OCI-LY1 (cell line): ENCODE measurements around the gene PYGB.

Source experiments
- H2AFZ ChIP-seq: fragments of 200-600 bp; sonication (generic), shearing (Covaris generic); 2 replicates; pipeline ENCODE4 v1.6.0; 2014; ENCODE audit warnings: antibody characterized with exemption, mild to moderate bottlenecking, low read length
- H3F3A ChIP-seq: fragments of 200-600 bp; sonication (generic), shearing (Covaris generic); 2 replicates; pipeline ENCODE4 v1.6.0; 2014; ENCODE audit warnings: mild to moderate bottlenecking, antibody characterized with exemption, low read length, moderate library complexity; ENCODE audit not compliant: insufficient read depth
- H3K27ac ChIP-seq: fragments of 200-600 bp; sonication (generic); 2 replicates; pipeline ENCODE4 v1.5.1; 2014; ENCODE audit warnings: low read length, mixed run types, mild to moderate bottlenecking, low read depth; ENCODE audit not compliant: poor library complexity, severe bottlenecking
- H3K27me3 ChIP-seq: fragments of 200-600 bp; sonication (generic); 2 replicates; pipeline ENCODE4 v1.6.0; 2014; ENCODE audit warnings: antibody characterized with exemption, mild to moderate bottlenecking, low read length, moderate library complexity; ENCODE audit not compliant: insufficient read depth
- H3K36me3 ChIP-seq: fragments of 200-600 bp; sonication (generic); 2 replicates; pipeline ENCODE4 v1.6.1; 2014; ENCODE audit warnings: mild to moderate bottlenecking, antibody characterized with exemption, low read length, moderate library complexity, mixed read lengths; ENCODE audit not compliant: insufficient read depth
- H3K4me1 ChIP-seq: fragments of 200-600 bp; sonication (generic); 2 replicates; pipeline ENCODE4 v1.5.1; 2014; ENCODE audit warnings: mild to moderate bottlenecking, low read length, moderate library complexity; ENCODE audit not compliant: insufficient read depth, severe bottlenecking
- H3K4me2 ChIP-seq: fragments of 200-600 bp; sonication (generic), shearing (Covaris generic); 2 replicates; pipeline ENCODE4 v1.6.1; 2014; ENCODE audit warnings: low read length
- H3K4me3 ChIP-seq: fragments of 200-600 bp; sonication (generic); 2 replicates; pipeline ENCODE4 v1.5.1; 2014; ENCODE audit warnings: low read length, low read depth, mild to moderate bottlenecking, mixed read lengths; ENCODE audit not compliant: poor library complexity, severe bottlenecking
- H3K79me2 ChIP-seq: fragments of 200-600 bp; shearing (Covaris generic); 2 replicates; pipeline ENCODE4 v1.6.1; 2016; ENCODE audit warnings: mixed run types, low read length, mixed read lengths; ENCODE audit not compliant: insufficient read depth
- H3K9ac ChIP-seq: fragments of 200-600 bp; sonication (generic), shearing (Covaris generic); 2 replicates; pipeline ENCODE4 v1.6.1; 2014; ENCODE audit warnings: mild to moderate bottlenecking, low read length, mixed read lengths
- H3K9me2 ChIP-seq: fragments of 200-600 bp; sonication (generic), shearing (Covaris generic); 2 replicates; pipeline ENCODE4 v1.6.1; 2014; ENCODE audit warnings: low read depth, mild to moderate bottlenecking, low read length, mixed read lengths
- H3K9me3 ChIP-seq: fragments of 200-600 bp; shearing (Covaris generic); 2 replicates; pipeline ENCODE4 v1.6.1; 2014; ENCODE audit warnings: low read length, mixed read lengths
- H4K20me1 ChIP-seq: fragments of 200-600 bp; sonication (generic), shearing (Covaris generic); 2 replicates; pipeline ENCODE4 v1.6.0; 2016; ENCODE audit warnings: mild to moderate bottlenecking, low read length; ENCODE audit not compliant: insufficient read depth
- EZH2 ChIP-seq: fragments of 200-600 bp; sonication (generic), shearing (Covaris generic); IDR thresholded peaks from 2 replicates; pipeline ENCODE4 v1.8.0; 2017; ENCODE audit warnings: borderline replicate concordance, mixed run types, mild to moderate bottlenecking, antibody characterized with exemption, low read length, moderate library complexity, mixed read lengths
- TF ChIP-seq, protein P1 (sequence below): fragments of 200-600 bp; sonication (generic), shearing (Covaris generic); IDR thresholded peaks from 2 replicates; pipeline ENCODE4 v1.5.1; 2017; ENCODE audit warnings: mild to moderate bottlenecking, antibody characterized with exemption, low read length, moderate library complexity, mixed read lengths

PYGB gene

DNA sequence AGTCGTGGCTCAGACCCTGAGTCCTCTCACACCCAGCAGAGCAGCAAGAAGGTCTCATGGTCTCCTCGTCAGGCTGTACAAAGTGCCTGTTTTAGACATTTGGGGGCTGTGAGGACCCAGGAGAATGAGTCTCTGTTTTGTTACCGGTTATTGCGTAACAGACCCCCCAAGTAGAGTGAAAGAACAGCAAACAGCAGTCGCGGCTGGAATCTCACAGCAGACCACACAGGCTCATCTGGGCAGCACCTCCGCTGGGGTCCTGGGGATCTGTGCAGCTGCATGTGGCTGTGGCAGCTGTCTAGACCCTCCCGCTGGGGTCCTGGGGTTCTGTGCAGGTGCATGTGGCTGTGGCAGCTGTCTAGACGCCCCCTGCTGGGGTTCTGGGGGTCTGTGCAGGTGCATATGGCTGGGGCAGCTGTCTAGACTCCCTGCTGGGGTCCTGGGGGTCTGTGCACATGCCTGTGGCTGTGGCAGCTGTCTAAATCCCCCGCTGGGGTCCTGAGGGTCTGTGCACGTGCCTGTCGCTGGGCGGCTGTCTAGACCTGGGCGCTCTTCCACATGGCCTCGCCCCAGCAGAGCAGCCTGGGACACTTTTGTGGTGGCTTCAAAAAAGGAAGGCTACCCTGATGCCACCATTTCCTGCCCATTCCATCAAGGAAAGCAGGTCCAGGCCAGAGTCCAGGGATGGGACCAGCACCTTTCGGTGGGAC lies 27.7 kb upstream of the PYGB start:
- no peak overlapping the region for H3K4me2 ChIP-seq
- H3K27me3 ChIP-seq, result no peaks in the 10 kb centered on the region
- H3K9me3 ChIP-seq, result no peaks in the 10 kb centered on the region
- peaks cover 7% of the 10 kb centered on the region; the same call in 1 of the 2 replicates for H3K36me3 ChIP-seq
- no peak overlapping the region for H3K9ac ChIP-seq
- peaks cover 20% of the 10 kb centered on the region for H3K4me1 ChIP-seq
- no peak overlapping the region for H2AFZ ChIP-seq
- no peaks in the 10 kb centered on the region for H3K79me2 ChIP-seq
- no peak overlapping the region for H3K4me3 ChIP-seq
- H4K20me1 ChIP-seq, result no peaks in the 10 kb centered on the region
- no peak overlapping the region for H3K27ac ChIP-seq
- no peaks in the 10 kb centered on the region for H3K9me2 ChIP-seq
- no peaks in the 10 kb centered on the region for H3F3A ChIP-seq
- no peak for TF ChIP-seq EZH2
- TF ChIP-seq, protein P1, sequence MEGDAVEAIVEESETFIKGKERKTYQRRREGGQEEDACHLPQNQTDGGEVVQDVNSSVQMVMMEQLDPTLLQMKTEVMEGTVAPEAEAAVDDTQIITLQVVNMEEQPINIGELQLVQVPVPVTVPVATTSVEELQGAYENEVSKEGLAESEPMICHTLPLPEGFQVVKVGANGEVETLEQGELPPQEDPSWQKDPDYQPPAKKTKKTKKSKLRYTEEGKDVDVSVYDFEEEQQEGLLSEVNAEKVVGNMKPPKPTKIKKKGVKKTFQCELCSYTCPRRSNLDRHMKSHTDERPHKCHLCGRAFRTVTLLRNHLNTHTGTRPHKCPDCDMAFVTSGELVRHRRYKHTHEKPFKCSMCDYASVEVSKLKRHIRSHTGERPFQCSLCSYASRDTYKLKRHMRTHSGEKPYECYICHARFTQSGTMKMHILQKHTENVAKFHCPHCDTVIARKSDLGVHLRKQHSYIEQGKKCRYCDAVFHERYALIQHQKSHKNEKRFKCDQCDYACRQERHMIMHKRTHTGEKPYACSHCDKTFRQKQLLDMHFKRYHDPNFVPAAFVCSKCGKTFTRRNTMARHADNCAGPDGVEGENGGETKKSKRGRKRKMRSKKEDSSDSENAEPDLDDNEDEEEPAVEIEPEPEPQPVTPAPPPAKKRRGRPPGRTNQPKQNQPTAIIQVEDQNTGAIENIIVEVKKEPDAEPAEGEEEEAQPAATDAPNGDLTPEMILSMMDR, result peak; percentile 48; the same call in 1 of the 2 replicates

DNA sequence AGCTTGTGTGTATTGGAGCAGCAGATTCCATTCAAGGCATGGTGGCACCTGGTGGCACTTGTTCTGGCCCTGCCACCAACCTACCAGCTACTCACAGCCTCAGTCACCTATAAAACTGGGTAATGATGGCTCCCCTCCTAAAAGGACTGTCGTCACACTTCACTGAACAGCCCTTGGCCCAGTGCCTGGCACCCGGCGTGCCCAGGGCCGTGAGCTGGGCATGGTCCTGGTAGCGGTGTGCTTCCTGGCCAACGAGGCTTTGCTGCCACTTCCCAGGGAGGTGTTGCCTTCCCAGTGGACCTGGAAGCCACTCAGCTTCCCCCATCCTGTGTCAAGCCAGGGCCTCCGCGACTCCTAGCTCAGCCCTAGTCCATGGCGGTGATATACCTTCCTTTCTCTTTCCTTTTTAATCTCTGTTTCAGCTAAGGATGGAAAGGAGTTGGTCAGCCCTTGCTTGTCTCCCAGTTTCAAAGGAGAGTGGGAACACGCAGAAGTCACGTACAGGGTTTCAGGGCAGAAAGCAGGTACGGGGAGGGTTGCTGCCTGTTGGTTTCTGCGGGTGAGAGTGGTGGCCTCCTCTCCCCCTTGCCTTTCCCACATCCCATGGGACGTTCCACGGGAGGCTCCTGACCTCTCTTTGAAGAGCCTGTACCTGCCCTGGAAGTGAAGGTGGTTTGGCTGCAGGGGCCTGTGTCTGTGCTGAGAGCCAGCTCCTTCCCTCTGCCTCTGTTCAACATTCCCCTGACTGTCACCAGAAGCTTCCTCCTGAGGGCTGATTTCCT lies 26.9 kb upstream of the PYGB start:
- no peak overlapping the region for H3K4me3 ChIP-seq
- TF ChIP-seq, protein P1, result no peak
- no peak for TF ChIP-seq EZH2
- H2AFZ ChIP-seq, result no peak overlapping the region
- H3K4me1 ChIP-seq, result peaks cover 20% of the 10 kb centered on the region
- no peaks in the 10 kb centered on the region for H3K79me2 ChIP-seq
- H3K9me3 ChIP-seq, result no peaks in the 10 kb centered on the region
- H3K9me2 ChIP-seq, result no peaks in the 10 kb centered on the region
- no peak overlapping the region for H3K27ac ChIP-seq
- H3K4me2 ChIP-seq, result no peak overlapping the region
- no peak overlapping the region for H3K9ac ChIP-seq
- H4K20me1 ChIP-seq, result no peaks in the 10 kb centered on the region
- peaks cover 7% of the 10 kb centered on the region; the same call in 1 of the 2 replicates for H3K36me3 ChIP-seq
- H3F3A ChIP-seq, result no peaks in the 10 kb centered on the region
- H3K27me3 ChIP-seq, result no peaks in the 10 kb centered on the region

GRCh38 chr20:25221592-25222460 lies 26.1 kb upstream of the PYGB start:
- no peak overlapping the region for H3K4me2 ChIP-seq
- TF ChIP-seq EZH2, result no peak
- TF ChIP-seq, protein P1, result no peak
- no peak overlapping the region for H3K4me3 ChIP-seq
- H3K27me3 ChIP-seq, result no peaks in the 10 kb centered on the region
- H3K9ac ChIP-seq, result no peak overlapping the region
- no peaks in the 10 kb centered on the region for H4K20me1 ChIP-seq
- no peaks in the 10 kb centered on the region for H3F3A ChIP-seq
- H3K9me3 ChIP-seq, result no peaks in the 10 kb centered on the region
- H3K36me3 ChIP-seq, result peaks cover 7% of the 10 kb centered on the region; the same call in 1 of the 2 replicates
- no peaks in the 10 kb centered on the region for H3K79me2 ChIP-seq
- H3K9me2 ChIP-seq, result no peaks in the 10 kb centered on the region
- H3K4me1 ChIP-seq, result peaks cover 20% of the 10 kb centered on the region
- no peak overlapping the region for H2AFZ ChIP-seq
- H3K27ac ChIP-seq, result no peak overlapping the region
